Stomach (tissue), 9 donors: Measurements from ENCODE around the gene TRAF3. TPM values are rescaled to one million over a fixed set of nuclear protein-coding genes. Genes with fewer than 3 reads are reported as not detected.
"Not testable (repeated sequence)": the region's sequence is repeated elsewhere in the genome, so short reads cannot be mapped to it uniquely, and the experiment has no call there.

Experiments used
- DNase-seq, 2 donors: peaks; one replicate each; pipeline versions ENCODE4 v3.0.0 to v3.0.0-alpha.2; 2013 to 2019
- H3K27ac ChIP-seq, 5 donors: fragments of 200-600 bp in 4 of 5; sonication (generic) in 4 of 5; one replicate each; pipeline ENCODE4 v1.5.1; 2013 to 2019; ENCODE audit warnings: mild to moderate bottlenecking in 1 of 5, moderate library complexity in 1 of 5
- H3K27me3 ChIP-seq, 3 donors: fragments of 200-600 bp; sonication (generic); one replicate each; pipeline ENCODE4 v1.5.1; 2017 to 2019; ENCODE audit warnings: mixed run types in 1 of 3
- H3K36me3 ChIP-seq, 4 donors: fragments of 200-600 bp; sonication (generic); 1 replicate in 3 of 4; 2 replicates in 1 of 4; pipeline ENCODE4 v1.5.1; 2016 to 2019
- H3K4me1 ChIP-seq, 4 donors: fragments of 200-600 bp; sonication (generic); one replicate each; pipeline ENCODE4 v1.5.1; 2016 to 2019
- H3K4me3 ChIP-seq, 4 donors: fragments of 200-600 bp; sonication (generic) in 3 of 4; one replicate each; pipeline ENCODE4 v1.5.1; 2016 to 2019; ENCODE audit warnings: mild to moderate bottlenecking in 1 of 4
- H3K9me3 ChIP-seq, 4 donors: fragments of 200-600 bp; sonication (generic); one replicate each; pipeline ENCODE4 v1.5.1; 2016 to 2019
- CTCF ChIP-seq, 7 experiments: fragments of 450-650 bp in 4 of 7; fragments of 200-600 bp in 3 of 7; sonication (generic) in 3 of 7; IDR thresholded peaks; one replicate each; pipeline ENCODE4 v1.5.1; 2016 to 2019; ENCODE audit warnings: antibody characterized with exemption in 7 of 7, control low read depth in 2 of 7, mild to moderate bottlenecking in 1 of 7
- EP300 ChIP-seq: sonication (generic); formaldehyde crosslinking; IDR thresholded peaks from one replicate; pipeline ENCODE4 v1.6.1; 2017; ENCODE audit warnings: antibody characterized with exemption
- POLR2A ChIP-seq, 4 donors: fragments of 450-650 bp; IDR thresholded peaks; one replicate each; pipeline ENCODE4 v1.6.1; 2016; ENCODE audit warnings: antibody characterized with exemption in 4 of 4, control low read depth in 2 of 4, mild to moderate bottlenecking in 1 of 4, moderate library complexity in 1 of 4
- POLR2AphosphoS5 ChIP-seq, 3 donors: sonication (generic); formaldehyde crosslinking; IDR thresholded peaks; one replicate each; pipeline ENCODE4 v1.6.1; 2016; ENCODE audit warnings: antibody characterized with exemption in 3 of 3
- WGBS, 5 donors: extraction: QIAGEN DNeasy Blood & Tissue Kit in 3 of 5; methylation state at CpG; one replicate each; pipeline versions ENCODE4 v1.1.5 to v1.1.7; 2013 to 2018; 5-methylcytosine and 5-hydroxymethylcytosine counted together
- intact Hi-C: fragments of 100-400 bp; cut with DNase I; formaldehyde crosslinking; loops from one replicate; pipeline ENCODE4 v1.15.1; 2023; ENCODE audit warnings: low total_unique reads
- polyA plus RNA-seq, 3 donors: library from polyadenylated mRNA; stranded (reverse); fragments of 200-250 nt; gene quantifications; one replicate each; pipeline ENCODE4 v1.2.3, GENCODE V29; 2013
- total RNA-seq, 5 donors: library from RNA; depleted of rRNA; stranded (reverse); fragments of >200 nt; gene quantifications; one replicate each; pipeline versions ENCODE4 v1.1.0 to v1.2.3, GENCODE V29; 2014 to 2016
- donor health status: healthy with polysubstance abuse.
- donor health status: Bipolar disorder and iron deficiency.
- donor health status: healthy.

The TRAF3 gene
- total and polyA plus RNA-seq, 8 donors, result 3.5 to 30.1 (median 6.3) TPM

- no peaks in the 10 kb centered on the region for H3K27me3 ChIP-seq
- TF ChIP-seq POLR2A (IDR thresholded peaks at IDR 0.05) (no peak), POLR2AphosphoS5 (IDR thresholded peaks at IDR 0.05) (no peak), EP300 (no peak), CTCF (IDR thresholded peaks at IDR 0.05) (no peak)
- intact Hi-C loops, result no loop called here
- no peaks in the 10 kb centered on the region for H3K9me3 ChIP-seq
- DNase-seq, result no peak
- H3K4me3 ChIP-seq, result no peak overlapping the region
- H3K4me1 ChIP-seq, result no peaks in the 10 kb centered on the region
- 71 to 94% (median 82%) methylated on average over 7 of the region's 7 CpGs for WGBS, 5 donors
- peaks cover 23 to 74% (median 69%) of the 10 kb centered on the region in 4 donors for H3K36me3 ChIP-seq
- H3K27ac ChIP-seq, result no peak overlapping the region
These were observed 95.9 kb downstream of the TRAF3 start for GRCh38 chr14:102873131-102873530.

DNA sequence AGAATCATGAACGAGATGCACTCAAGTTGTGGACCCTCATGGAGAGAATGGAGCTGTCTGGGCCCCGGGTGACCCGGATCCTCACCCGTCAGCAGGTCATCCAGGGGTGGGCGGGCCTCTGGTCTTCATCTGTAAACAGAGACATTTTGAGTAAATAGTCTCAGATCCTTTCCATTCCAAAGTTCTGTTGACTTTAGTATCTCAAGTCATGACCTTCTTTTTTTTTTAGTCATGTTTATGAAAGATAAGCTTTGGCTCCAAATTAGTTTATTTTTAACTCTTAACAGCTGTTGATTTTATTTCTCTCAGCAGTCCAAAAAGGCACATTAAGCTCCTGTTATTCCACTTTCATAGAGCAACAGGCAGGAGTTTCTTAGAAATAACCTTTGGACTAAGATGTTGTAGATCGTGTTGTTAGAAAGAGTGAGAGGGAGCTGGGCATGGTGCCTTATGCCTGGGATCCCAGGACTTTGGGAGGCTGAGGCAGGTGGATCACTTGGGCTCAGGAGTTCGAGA, 96.4 kb downstream of the TRAF3 start:
- no peak overlapping the region for H3K4me3 ChIP-seq
- H3K36me3 ChIP-seq, result peaks cover 23 to 78% (median 71%) of the 10 kb centered on the region in 4 donors
- H3K27me3 ChIP-seq, result no peaks in the 10 kb centered on the region
- H3K9me3 ChIP-seq, result no peaks in the 10 kb centered on the region
- intact Hi-C loops, result no loop called here
- no peaks in the 10 kb centered on the region for H3K4me1 ChIP-seq
- DNase-seq, result no peak
- WGBS, 5 donors, result 46 to 61% (median 49%) methylated on average over 7 of the region's 7 CpGs
- no peak for TF ChIP-seq POLR2AphosphoS5 (IDR thresholded peaks at IDR 0.05)
- TF ChIP-seq POLR2A (IDR thresholded peaks at IDR 0.05), result no peak
- no peak for TF ChIP-seq EP300
- no peak for TF ChIP-seq CTCF (IDR thresholded peaks at IDR 0.05)
- no peak overlapping the region for H3K27ac ChIP-seq

DNA sequence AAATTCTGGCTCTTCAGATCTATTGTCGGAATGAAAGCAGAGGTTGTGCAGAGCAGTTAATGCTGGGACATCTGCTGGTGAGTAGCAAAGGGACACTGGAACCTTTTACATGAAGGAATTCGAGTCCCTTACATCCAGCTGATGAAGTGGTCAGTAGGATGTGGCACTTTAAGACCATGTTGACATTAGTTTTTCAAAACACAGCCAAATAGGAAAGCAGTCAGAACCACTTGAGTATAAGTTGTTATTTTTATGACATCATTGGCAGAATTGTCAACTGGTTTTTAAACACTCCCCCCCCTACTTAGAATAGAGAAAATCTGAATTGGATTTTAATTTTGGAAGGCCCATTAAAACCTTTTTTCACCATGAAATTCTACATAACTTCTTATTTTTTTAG, 98.4 kb downstream of the TRAF3 start:
- WGBS, 5 donors, result 77 to 85% (median 78%) methylated on average over 2 of the region's 2 CpGs
- Histone ChIP-seq H3K4me1 (no peaks in the 10 kb centered on the region), H3K36me3 (peaks cover 23 to 81% (median 66%) of the 10 kb centered on the region in 4 donors), H3K9me3 (no peaks in the 10 kb centered on the region), H3K27ac (no peak overlapping the region), H3K4me3 (no peak overlapping the region), H3K27me3 (no peaks in the 10 kb centered on the region)
- DNase-seq, result no peak
- TF ChIP-seq POLR2A (IDR thresholded peaks at IDR 0.05) (no peak), POLR2AphosphoS5 (IDR thresholded peaks at IDR 0.05) (no peak), EP300 (no peak), CTCF (IDR thresholded peaks at IDR 0.05) (no peak)
- intact Hi-C loops, result no loop called here

- 96 to 99% (median 99%) methylated on average over 10 of the region's 10 CpGs for WGBS, 5 donors
- H3K27me3 ChIP-seq, intact Hi-C loops, H3K4me1 ChIP-seq, H3K27ac ChIP-seq, DNase-seq, H3K4me3 ChIP-seq, H3K9me3 ChIP-seq: not testable (repeated sequence)
- peaks cover 15 to 71% (median 55%) of the 10 kb centered on the region in 4 donors for H3K36me3 ChIP-seq
These were observed 100.3 kb downstream of the TRAF3 start for GRCh38 chr14:102877511-102877910.

DNA sequence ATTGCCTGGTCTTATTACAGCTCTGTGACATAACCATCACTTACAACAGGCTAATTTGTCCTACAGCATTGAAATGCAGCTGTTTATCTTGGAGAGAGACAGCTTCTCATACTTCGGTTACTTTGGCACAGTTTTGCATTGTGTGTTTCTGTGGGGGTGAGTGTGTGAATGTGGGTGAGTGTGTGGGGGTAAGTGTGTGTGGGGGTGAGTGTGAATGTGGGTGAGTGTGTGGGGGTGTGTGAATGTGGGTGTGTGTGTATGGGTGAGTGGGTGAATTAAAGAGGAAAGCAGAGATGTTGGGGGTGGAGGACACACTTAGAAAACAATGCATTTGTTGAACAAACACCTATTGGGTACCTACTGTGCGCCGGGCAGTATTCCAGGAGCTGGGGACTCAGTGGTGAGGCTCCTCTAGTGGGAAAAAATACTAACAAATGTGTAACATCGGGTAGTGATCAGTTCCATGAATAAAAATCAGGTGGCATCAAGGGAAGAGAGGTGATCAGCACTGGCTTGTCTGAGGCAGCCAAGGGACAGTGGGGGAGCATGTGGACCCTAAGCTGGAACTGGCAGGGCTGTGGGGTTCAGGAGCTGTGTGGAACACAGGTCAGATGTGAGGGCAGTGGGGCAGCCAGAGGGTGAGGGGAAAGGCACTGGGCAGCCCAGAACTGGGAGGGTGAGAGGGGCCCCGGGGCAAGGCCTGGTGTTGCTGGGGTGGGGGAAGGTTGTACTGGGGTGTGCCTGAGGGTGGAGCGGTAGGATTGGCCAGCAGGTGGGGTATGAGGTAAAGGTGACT, 101.1 kb downstream of the TRAF3 start:
- 74 to 87% (median 81%) methylated on average over 6 of the region's 6 CpGs for WGBS, 5 donors

More for the DNA sequence above, 101.1 kb downstream of the TRAF3 start:
- H3K27me3 ChIP-seq, result no peaks in the 10 kb centered on the region
- H3K36me3 ChIP-seq, result peaks cover 15 to 71% (median 50%) of the 10 kb centered on the region in 4 donors
- H3K27ac ChIP-seq, result no peak overlapping the region
- TF ChIP-seq EP300, result no peak
- TF ChIP-seq CTCF (IDR thresholded peaks at IDR 0.05), result no peak
- TF ChIP-seq POLR2A (IDR thresholded peaks at IDR 0.05), result no peak
- no peak for TF ChIP-seq POLR2AphosphoS5 (IDR thresholded peaks at IDR 0.05)
- no peaks in the 10 kb centered on the region for H3K9me3 ChIP-seq
- no peak overlapping the region for H3K4me3 ChIP-seq
- DNase-seq, result peak in 1 of 2 donors; percentile 29
- H3K4me1 ChIP-seq, result no peaks in the 10 kb centered on the region
- intact Hi-C loops, result no loop called here
